ENCODE results near the gene DHRS4.
"Not testable (repeated sequence)": the region's sequence is repeated elsewhere in the genome, so short reads cannot be mapped to it uniquely, and the experiment has no call there.

DHRS4 gene

DNA sequence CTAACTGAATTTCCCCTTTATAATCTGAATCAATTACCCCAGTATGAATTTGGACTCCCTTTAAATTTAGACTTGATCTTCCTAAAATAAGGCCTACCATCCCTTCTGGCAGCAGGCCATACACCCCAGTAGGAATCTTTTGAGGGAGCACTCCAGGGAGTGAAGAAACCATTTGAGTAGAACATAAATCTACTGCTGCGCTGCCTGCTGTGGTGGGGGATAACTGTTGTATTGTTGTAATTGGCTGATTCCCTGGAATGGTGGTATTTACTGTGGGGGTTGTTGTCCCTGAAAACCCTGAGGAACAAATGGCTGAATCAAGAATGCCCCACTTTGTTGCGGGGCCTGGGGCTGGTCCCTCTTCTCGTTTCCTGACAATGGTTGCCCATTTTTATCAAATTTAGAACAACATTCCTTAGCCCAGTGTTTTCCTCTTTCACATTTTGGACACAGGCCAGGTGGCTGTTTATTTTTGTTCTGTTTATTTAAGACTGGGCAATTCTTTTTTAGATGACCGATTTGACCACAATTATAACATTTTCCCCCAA is 59.2 kb downstream of the DHRS4 start:
- not testable (repeated sequence) for H3K9me3 Mint-ChIP-seq; H3K27me3 Mint-ChIP-seq; H3K4me3 Mint-ChIP-seq; DNase-seq; H3K27ac Mint-ChIP-seq; H3K36me3 Mint-ChIP-seq (ENCODE audit: low read depth)
- peaks cover 37% of the 10 kb centered on the region for H3K4me1 Mint-ChIP-seq (ENCODE audit: low read depth)

DNA sequence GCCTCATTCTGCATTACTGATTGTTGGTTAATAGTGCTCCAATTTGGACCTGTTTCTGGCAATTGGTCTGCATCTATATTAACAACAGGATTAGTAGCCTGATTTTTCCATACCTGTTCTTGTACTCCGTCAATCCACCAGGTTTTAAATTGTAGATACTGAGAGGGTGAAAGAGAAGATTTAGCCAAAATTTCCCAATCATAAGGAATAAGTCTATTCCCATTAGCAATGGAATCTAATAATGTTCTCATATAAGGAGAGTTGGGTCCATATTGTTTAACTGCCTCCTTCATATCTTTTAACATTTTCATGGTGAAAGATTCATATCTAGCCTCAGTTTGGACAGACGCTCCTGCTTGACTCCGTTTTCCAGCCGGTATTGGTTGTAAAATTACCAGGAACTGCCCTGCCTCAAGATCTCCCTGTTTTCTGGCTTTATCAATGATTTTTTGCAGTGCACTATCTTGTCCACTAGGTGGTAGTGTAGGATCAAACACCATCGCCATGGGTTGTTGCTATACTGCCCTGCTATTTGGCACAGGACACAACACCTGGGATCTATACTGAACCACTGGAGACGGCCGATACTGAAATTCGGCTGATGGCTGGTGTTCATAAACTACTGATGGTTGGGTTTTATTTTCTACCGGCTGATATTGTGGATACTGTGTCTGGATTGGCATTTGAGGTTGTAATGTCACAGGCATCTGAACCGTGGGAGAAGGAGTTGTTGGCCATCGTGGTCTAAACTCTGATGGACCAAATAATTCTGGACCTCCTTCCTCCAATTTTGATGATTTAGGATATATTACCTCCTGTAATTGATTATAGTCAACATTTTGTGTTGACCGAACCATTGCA is 60.3 kb downstream of the DHRS4 start:
- H3K27me3 Mint-ChIP-seq, result no peaks in the 10 kb centered on the region
- peaks cover 26% of the 10 kb centered on the region for H3K4me1 Mint-ChIP-seq (ENCODE audit: low read depth)
- peaks cover under 1% of the 10 kb centered on the region for H3K9me3 Mint-ChIP-seq
- H3K36me3 Mint-ChIP-seq (ENCODE audit: low read depth), result no peaks in the 10 kb centered on the region
- no peak overlapping the region for H3K4me3 Mint-ChIP-seq
- DNase-seq, result peak; percentile 48
- no peak overlapping the region for H3K27ac Mint-ChIP-seq

DNA sequence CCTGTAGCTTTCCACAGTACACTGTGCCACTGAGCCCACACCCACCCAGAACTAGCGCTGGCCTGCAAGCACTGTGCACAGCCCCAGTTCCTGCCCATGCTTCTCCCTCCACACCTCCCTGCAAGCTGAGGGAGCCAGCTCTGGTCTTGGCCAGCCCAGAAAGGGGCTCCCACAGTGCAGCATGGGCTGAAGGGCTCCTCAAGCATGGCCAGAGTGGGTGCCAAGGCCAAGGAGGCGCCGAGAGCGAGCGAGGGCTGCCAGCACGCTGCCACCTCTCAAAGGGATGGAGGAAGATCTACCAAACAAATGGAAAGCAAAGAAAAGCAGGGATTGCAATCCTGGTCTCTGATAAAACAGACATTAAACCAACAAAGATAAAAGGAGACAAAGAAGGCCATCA is 62.2 kb downstream of the DHRS4 start:
- not testable (repeated sequence) for H3K9me3 Mint-ChIP-seq; DNase-seq; H3K4me3 Mint-ChIP-seq; H3K27ac Mint-ChIP-seq; H3K4me1 Mint-ChIP-seq (ENCODE audit: low read depth); H3K36me3 Mint-ChIP-seq (ENCODE audit: low read depth); H3K27me3 Mint-ChIP-seq

All from activated T-cell treated with anti-CD3 and anti-CD28 coated beads, Interleukin-2, amount 50 U/mL, for 24 hours (primary cell).